ENCODE measurements around the gene MADD. TPM values are rescaled to one million over a fixed set of nuclear protein-coding genes. Genes with fewer than 3 reads are reported as not detected.

The MADD gene
- total RNA-seq, 3 donors from 2014 or later = 43.3 to 56.5 (median 46.6) TPM

DNA sequence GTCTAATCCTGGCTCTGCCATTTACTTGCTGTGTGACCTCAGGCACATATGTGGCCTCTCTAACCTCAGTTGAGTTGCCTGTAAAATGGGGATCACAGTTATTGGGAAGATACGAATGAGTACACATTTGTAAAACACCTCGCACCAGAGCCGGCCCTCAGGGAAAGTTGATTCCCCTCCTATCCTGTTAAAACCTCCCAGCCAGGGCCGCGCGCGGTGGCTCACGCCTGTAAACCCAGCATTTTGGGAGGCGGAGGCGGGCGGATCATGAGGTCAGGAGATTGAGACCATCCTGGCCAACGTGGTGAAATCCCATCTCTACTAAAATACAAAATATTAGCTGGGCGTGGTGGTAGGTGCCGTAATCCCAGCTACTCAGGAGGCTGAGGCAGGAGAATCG lies 90.4 kb downstream of the MADD start:
- Histone ChIP-seq H3K4me1 (no peaks in the 10 kb centered on the region), H3K27me3 (no peaks in the 10 kb centered on the region), H3K36me3 (no peaks in the 10 kb centered on the region), H3K4me3 (no peak overlapping the region), H3K9me3 (no peaks in the 10 kb centered on the region), H3K27ac (no peak overlapping the region)
- intact Hi-C loops (cut with DNase I; ENCODE audit: low total_unique reads) = no loop called here
- no peak for DNase-seq (ENCODE audit: low spot score in 2 of 2)
- TF ChIP-seq, protein P1, sequence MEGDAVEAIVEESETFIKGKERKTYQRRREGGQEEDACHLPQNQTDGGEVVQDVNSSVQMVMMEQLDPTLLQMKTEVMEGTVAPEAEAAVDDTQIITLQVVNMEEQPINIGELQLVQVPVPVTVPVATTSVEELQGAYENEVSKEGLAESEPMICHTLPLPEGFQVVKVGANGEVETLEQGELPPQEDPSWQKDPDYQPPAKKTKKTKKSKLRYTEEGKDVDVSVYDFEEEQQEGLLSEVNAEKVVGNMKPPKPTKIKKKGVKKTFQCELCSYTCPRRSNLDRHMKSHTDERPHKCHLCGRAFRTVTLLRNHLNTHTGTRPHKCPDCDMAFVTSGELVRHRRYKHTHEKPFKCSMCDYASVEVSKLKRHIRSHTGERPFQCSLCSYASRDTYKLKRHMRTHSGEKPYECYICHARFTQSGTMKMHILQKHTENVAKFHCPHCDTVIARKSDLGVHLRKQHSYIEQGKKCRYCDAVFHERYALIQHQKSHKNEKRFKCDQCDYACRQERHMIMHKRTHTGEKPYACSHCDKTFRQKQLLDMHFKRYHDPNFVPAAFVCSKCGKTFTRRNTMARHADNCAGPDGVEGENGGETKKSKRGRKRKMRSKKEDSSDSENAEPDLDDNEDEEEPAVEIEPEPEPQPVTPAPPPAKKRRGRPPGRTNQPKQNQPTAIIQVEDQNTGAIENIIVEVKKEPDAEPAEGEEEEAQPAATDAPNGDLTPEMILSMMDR (IDR thresholded peaks at IDR 0.05) = no peak
- TF ChIP-seq POLR2A (IDR thresholded peaks at IDR 0.05) (no peak), POLR2AphosphoS5 (IDR thresholded peaks at IDR 0.05) (no peak)

DNA sequence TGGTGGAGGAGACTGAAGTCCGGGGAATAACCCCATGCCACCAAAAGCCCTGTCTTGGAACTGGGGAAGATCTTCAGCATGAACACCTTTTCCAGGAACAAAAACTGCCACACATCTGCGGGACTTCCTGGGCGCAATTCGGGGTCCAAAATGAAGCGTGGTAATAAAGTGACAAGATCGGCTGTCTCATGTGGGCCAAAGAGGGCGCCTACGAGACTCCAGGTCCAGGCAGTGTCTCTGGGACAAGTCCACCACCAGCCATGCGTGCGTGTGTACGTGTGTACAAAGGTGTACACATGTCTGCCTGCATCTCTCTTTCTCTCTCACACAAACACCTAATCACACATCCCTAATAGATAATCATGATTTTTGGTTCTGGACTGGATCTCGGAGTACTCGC lies 91.5 kb downstream of the MADD start:
- TF ChIP-seq, protein P1 (IDR thresholded peaks at IDR 0.05) = no peak
- TF ChIP-seq POLR2A (IDR thresholded peaks at IDR 0.05) = no peak
- TF ChIP-seq POLR2AphosphoS5 (IDR thresholded peaks at IDR 0.05) = no peak
- H3K36me3 ChIP-seq = no peaks in the 10 kb centered on the region
- no peak overlapping the region for H3K27ac ChIP-seq
- H3K27me3 ChIP-seq = no peaks in the 10 kb centered on the region
- H3K9me3 ChIP-seq = no peaks in the 10 kb centered on the region
- DNase-seq (ENCODE audit: low spot score in 2 of 2) = no peak
- intact Hi-C loops (cut with DNase I; ENCODE audit: low total_unique reads) = no loop called here
- no peaks in the 10 kb centered on the region for H3K4me1 ChIP-seq
- no peak overlapping the region for H3K4me3 ChIP-seq

DNA sequence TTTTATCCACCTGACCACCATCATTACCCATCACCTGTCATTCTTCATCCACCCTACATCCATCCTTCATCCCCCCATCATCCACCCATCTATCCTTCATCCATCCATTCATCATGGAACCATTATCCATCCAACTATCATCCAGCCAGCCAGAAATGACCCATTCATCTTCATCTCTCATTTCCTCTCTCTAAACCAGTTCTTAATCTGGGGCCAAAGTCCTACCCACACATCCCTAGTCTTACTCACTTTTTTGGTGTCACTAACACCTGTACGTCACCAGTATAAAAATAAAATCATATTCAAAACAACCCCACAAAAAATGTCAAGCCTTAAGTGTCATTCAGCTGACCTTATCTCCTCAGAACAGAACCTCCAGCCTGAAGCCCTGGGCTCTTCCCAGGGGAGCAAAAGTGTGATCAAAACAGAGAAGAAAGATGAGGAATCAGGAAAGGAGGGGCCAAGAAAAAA lies 96.1 kb downstream of the MADD start:
- Histone ChIP-seq H3K9me3 (no peaks in the 10 kb centered on the region), H3K36me3 (no peaks in the 10 kb centered on the region), H3K4me1 (no peaks in the 10 kb centered on the region), H3K27ac (no peak overlapping the region), H3K27me3 (no peaks in the 10 kb centered on the region), H3K4me3 (no peak overlapping the region)
- intact Hi-C loops (cut with DNase I; ENCODE audit: low total_unique reads) = no loop called here
- TF ChIP-seq POLR2AphosphoS5 (IDR thresholded peaks at IDR 0.05) (no peak), POLR2A (IDR thresholded peaks at IDR 0.05) (no peak)
- TF ChIP-seq, protein P1 (IDR thresholded peaks at IDR 0.05) = no peak
- DNase-seq (ENCODE audit: low spot score in 2 of 2) = no peak

DNA sequence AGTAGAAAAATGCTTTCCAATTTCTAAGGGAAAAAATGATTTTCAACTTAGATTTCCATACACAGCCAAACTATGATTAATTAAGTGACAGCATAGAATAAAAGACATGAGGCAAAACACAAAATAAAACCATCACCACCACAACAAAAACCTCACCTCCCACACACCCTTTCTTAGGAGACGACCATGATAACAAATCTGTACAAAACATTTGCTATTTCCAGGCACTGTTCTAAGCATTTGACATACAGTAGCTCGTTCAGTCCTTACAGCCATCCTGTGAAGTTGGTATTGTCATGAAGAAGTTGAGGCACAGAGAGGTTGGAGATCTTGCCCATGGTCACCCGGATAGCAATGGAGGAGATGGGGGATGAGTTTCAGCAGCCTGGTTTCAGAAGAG lies 99.7 kb downstream of the MADD start:
- no peaks in the 10 kb centered on the region for H3K36me3 ChIP-seq
- no peak for DNase-seq (ENCODE audit: low spot score in 2 of 2)
- H3K27ac ChIP-seq = no peak overlapping the region
- no peaks in the 10 kb centered on the region for H3K9me3 ChIP-seq
- no peaks in the 10 kb centered on the region for H3K27me3 ChIP-seq
- no peak overlapping the region for H3K4me3 ChIP-seq
- TF ChIP-seq, protein P1 (IDR thresholded peaks at IDR 0.05) = no peak
- TF ChIP-seq POLR2AphosphoS5 (IDR thresholded peaks at IDR 0.05) (no peak), POLR2A (IDR thresholded peaks at IDR 0.05) (no peak)
- intact Hi-C loops (cut with DNase I; ENCODE audit: low total_unique reads) = no loop called here
- no peaks in the 10 kb centered on the region for H3K4me1 ChIP-seq

DNA sequence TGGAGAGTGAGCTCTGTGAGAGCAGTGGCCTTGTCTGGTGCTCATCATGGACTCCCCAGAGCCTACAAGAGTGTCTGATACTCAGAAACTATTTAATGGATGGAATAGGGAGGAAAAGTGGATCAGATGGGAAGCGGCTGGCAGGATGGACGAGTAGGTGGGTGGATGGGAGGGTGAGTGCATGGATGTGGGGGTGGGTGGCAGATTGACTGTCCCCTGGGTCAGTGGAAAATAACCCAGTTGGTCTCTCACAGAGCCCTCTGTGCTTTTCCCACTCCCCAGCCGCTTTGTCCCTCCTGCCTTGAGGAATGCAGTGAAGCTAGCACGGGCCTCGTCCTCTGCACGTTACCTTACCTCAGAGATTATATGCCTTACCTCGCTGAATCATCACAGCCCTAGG lies 102.5 kb downstream of the MADD start:
- Histone ChIP-seq H3K36me3 (no peaks in the 10 kb centered on the region), H3K27ac (no peak overlapping the region), H3K4me3 (no peak overlapping the region), H3K4me1 (no peaks in the 10 kb centered on the region), H3K9me3 (no peaks in the 10 kb centered on the region), H3K27me3 (no peaks in the 10 kb centered on the region)
- TF ChIP-seq POLR2AphosphoS5 (IDR thresholded peaks at IDR 0.05) (no peak), POLR2A (IDR thresholded peaks at IDR 0.05) (no peak)
- TF ChIP-seq, protein P1 (IDR thresholded peaks at IDR 0.05) = no peak
- intact Hi-C loops (cut with DNase I; ENCODE audit: low total_unique reads) = no loop called here
- no peak for DNase-seq (ENCODE audit: low spot score in 2 of 2)
